Measurements from ENCODE around the gene ANXA11. TPM values are rescaled to one million over a fixed set of nuclear protein-coding genes. Genes with fewer than 3 reads are reported as not detected.

The ANXA11 gene
- total RNA-seq, 4 donors from 2014 or later = 126 to 213 (median 166) TPM

DNA sequence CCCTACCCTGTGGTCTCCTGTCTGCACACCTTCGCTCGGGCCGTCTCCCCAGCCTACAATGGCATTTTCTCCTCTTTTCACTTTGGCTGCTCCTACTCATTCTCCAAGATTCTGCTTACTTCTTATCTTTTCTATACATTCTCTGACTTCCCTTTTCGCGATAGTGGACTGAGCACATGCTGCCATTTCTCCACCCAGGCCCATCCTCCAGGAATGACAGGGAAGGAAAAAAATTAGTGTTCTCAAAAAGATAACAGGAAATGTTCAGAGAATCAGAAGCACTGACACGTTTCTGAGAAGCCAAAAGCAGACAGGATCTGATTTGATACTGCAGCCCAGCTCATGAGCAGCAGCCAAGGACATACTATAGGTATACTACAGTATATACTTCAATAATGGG, 6.4 kb upstream of the ANXA11 start:
- no peak overlapping the region for H3K4me3 ChIP-seq
- no peak for DNase-seq (ENCODE audit: extremely low spot score)
- no peaks in the 10 kb centered on the region for H3K36me3 ChIP-seq
- no peaks in the 10 kb centered on the region for H3K27me3 ChIP-seq
- WGBS = 86% methylated on average over 6 of the region's 6 CpGs
- peaks cover 10 to 28% (median 25%) of the 10 kb centered on the region in 4 donors for H3K4me1 ChIP-seq
- intact Hi-C loops (cut with DNase I) = no loop called here
- H3K9me3 ChIP-seq = no peaks in the 10 kb centered on the region
- no peak overlapping the region for H3K27ac ChIP-seq (replicated peaks in 1 of 4)
- no peak for TF ChIP-seq EP300 (IDR thresholded peaks at IDR 0.05)
- TF ChIP-seq, protein P1, sequence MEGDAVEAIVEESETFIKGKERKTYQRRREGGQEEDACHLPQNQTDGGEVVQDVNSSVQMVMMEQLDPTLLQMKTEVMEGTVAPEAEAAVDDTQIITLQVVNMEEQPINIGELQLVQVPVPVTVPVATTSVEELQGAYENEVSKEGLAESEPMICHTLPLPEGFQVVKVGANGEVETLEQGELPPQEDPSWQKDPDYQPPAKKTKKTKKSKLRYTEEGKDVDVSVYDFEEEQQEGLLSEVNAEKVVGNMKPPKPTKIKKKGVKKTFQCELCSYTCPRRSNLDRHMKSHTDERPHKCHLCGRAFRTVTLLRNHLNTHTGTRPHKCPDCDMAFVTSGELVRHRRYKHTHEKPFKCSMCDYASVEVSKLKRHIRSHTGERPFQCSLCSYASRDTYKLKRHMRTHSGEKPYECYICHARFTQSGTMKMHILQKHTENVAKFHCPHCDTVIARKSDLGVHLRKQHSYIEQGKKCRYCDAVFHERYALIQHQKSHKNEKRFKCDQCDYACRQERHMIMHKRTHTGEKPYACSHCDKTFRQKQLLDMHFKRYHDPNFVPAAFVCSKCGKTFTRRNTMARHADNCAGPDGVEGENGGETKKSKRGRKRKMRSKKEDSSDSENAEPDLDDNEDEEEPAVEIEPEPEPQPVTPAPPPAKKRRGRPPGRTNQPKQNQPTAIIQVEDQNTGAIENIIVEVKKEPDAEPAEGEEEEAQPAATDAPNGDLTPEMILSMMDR (IDR thresholded peaks at IDR 0.05) = no peak
- TF ChIP-seq POLR2A (IDR thresholded peaks at IDR 0.05; ENCODE audit: low read depth) = no peak
- no peak for TF ChIP-seq POLR2AphosphoS5 (IDR thresholded peaks at IDR 0.05)

DNA sequence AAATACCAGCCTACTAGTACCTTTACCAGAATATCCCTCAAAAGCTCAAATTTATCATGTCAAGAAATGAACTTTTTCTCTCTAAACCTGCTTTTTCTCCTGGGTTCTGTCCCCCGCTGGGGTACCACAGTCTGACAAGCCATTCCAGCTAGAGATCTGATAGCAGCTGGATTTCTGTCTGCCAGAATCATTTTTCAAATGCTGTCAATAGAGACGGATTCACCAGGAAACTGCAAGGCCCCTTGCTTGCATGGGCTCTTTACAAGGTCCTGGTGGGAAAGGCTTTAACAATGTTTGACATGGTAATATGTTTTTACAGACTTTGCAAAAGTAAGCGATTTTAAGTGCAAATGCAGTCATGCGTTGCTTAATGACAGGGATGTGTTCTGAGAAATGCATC, 4.9 kb upstream of the ANXA11 start:
- Histone ChIP-seq H3K9me3 (no peaks in the 10 kb centered on the region), H3K36me3 (no peaks in the 10 kb centered on the region), H3K4me3 (no peak overlapping the region), H3K27ac (replicated peaks in 1 of 4) (no peak overlapping the region), H3K4me1 (peaks cover 21 to 41% (median 36%) of the 10 kb centered on the region in 4 donors), H3K27me3 (no peaks in the 10 kb centered on the region)
- intact Hi-C loops (cut with DNase I) = no loop called here
- DNase-seq (ENCODE audit: extremely low spot score) = no peak
- TF ChIP-seq, protein P1 (IDR thresholded peaks at IDR 0.05) = no peak
- TF ChIP-seq POLR2A (IDR thresholded peaks at IDR 0.05; ENCODE audit: low read depth) (no peak), POLR2AphosphoS5 (IDR thresholded peaks at IDR 0.05) (no peak), EP300 (IDR thresholded peaks at IDR 0.05) (no peak)
- WGBS = 86% methylated on average over 4 of the region's 4 CpGs

DNA sequence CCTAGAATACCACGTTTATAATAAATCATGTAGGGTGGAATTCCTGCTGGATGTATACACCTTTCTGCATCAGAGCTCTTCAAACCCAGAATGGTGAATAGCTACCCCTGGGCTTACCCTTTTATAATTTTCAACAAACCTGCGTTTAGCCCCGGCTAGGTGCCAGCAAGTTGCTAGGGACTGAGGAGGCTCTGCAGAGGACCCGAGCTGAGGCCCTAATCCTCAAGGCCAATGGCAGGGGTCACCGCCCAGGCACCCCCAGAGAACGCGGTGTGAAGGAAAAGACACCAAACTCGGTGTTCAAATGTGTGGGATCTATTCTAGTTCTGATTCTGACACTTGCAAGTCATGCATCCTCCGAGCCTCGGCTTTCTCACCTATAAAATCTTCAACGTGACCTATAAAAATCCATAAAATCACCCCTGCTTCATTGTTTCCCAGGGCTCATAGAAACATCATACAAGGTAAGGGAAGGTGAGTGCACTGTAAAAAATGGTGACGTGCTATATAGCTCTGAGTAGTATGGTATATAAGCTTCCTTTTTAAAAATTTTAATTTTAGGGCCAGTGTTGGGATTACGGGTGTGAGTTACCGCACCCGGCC, 2.5 kb upstream of the ANXA11 start:
- no peaks in the 10 kb centered on the region for H3K9me3 ChIP-seq
- peaks cover 32 to 63% (median 55%) of the 10 kb centered on the region in 4 donors for H3K4me1 ChIP-seq
- no peak for TF ChIP-seq EP300 (IDR thresholded peaks at IDR 0.05)
- TF ChIP-seq POLR2AphosphoS5 (IDR thresholded peaks at IDR 0.05) = no peak
- TF ChIP-seq, protein P1 (IDR thresholded peaks at IDR 0.05) = no peak
- no peak for TF ChIP-seq POLR2A (IDR thresholded peaks at IDR 0.05; ENCODE audit: low read depth)
- no peak for DNase-seq (ENCODE audit: extremely low spot score)
- peak overlapping the region; percentile 53 to 61 (median 54) for H3K4me3 ChIP-seq
- H3K36me3 ChIP-seq = no peaks in the 10 kb centered on the region
- no peaks in the 10 kb centered on the region for H3K27me3 ChIP-seq
- peak overlapping the region; percentile 96 to 100 (median 98) for H3K27ac ChIP-seq (replicated peaks in 1 of 4)
- WGBS = 78% methylated on average over 12 of the region's 15 CpGs
- intact Hi-C loops (cut with DNase I) = loop anchor here (5.0 kb wide), 1 partner anchor 51 kb away; no protein-coding TSS in a partner anchor

DNA sequence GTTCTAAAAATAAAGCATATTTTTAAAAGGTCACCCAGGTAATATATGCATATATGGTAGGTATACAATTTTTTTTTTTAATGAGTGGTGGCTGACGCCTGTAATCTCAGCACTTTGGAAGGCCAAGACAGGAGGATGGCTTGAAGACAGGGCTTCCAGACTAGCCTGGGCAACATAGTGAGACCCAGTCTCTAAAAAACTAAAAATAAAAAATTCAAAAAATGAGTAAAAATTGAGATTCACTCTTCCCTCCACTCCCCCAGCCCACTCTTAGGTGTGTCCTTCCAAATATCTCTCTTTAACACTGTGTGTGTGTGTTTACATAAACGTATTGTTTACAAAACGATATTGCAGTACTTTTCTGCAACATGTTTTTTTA, 929 bp upstream of the ANXA11 start:
- Histone ChIP-seq H3K9me3 (no peaks in the 10 kb centered on the region), H3K4me3 (peak overlapping the region in 3 of 4 donors; percentile 80 to 98 (median 91)), H3K36me3 (no peaks in the 10 kb centered on the region), H3K27ac (replicated peaks in 1 of 4) (peak overlapping the region; percentile 96 to 100 (median 98)), H3K27me3 (no peaks in the 10 kb centered on the region), H3K4me1 (peaks cover 48 to 79% (median 71%) of the 10 kb centered on the region in 4 donors)
- intact Hi-C loops (cut with DNase I) = loop anchor here (5.0 kb wide), 1 partner anchor 49 kb away; no protein-coding TSS in a partner anchor
- TF ChIP-seq EP300 (IDR thresholded peaks at IDR 0.05) = no peak
- TF ChIP-seq, protein P1 (IDR thresholded peaks at IDR 0.05) = no peak
- 77% methylated on average over 3 of the region's 3 CpGs for WGBS
- no peak for DNase-seq (ENCODE audit: extremely low spot score)

Data from esophagus muscularis mucosa (tissue), 4 donors.